Endothelial cell of umbilical vein (primary cell): ENCODE results near the gene IFIT3. TPM values are rescaled to one million over a fixed set of nuclear protein-coding genes. Genes with fewer than 3 reads are reported as not detected.

Experiments
- BruUV-seq: library from RNA; stranded (reverse); fragments of 400-500 nt; replicated peaks from 2 replicates; lab custom pipeline; 2021; lab: Mats Ljungman, UMichigan
- CTCF ChIA-PET: fragments of 300-600, 350-600 bp; sonication (Branson Sonifier 250); formaldehyde crosslinking; loops from one replicate; lab custom pipeline; 2021; ENCODE audit warnings: antibody characterized with exemption, inconsistent platforms; lab: Charles Lee
- POLR2A ChIA-PET: fragments of 300-600, 350-600 bp; sonication (Branson Sonifier 250); formaldehyde crosslinking; loops from one replicate; lab custom pipeline; 2021; ENCODE audit warnings: antibody characterized with exemption, inconsistent platforms; lab: Charles Lee
- DNase-seq: peaks from one replicate; pipeline ENCODE4 v3.0.0-alpha.2; 2011; ENCODE audit warnings: low read depth, low spot score
- FAIRE-seq: peaks from 2 replicates; lab custom pipeline; 2011; peaks lifted over from hg19 to GRCh38; lab: Jason Lieb, UNC
- H2AFZ ChIP-seq: 2 replicates; pipeline ENCODE4 v1.6.0; 2012; ENCODE audit warnings: low read depth, low read length, control low read depth, inconsistent platforms
- H3K27ac ChIP-seq: 2 replicates; pipeline ENCODE4 v1.5.1; 2011; ENCODE audit warnings: low read depth, mild to moderate bottlenecking, control low read depth, low read length, moderate library complexity; ENCODE audit not compliant: insufficient read depth
- H3K27me3 ChIP-seq, 2 experiments: 2 replicates each; pipeline versions ENCODE4 v1.6.0 to v1.6.1; 2011; ENCODE audit warnings: low read length in 2 of 2, mixed read lengths in 1 of 2; ENCODE audit not compliant: control insufficient read depth in 2 of 2, insufficient read depth in 2 of 2
- H3K36me3 ChIP-seq, 2 experiments: 2 replicates in 1 of 2; 3 replicates in 1 of 2; pipeline ENCODE4 v1.5.1; 2011; ENCODE audit warnings: low read length in 2 of 2, mild to moderate bottlenecking in 1 of 2, moderate library complexity in 1 of 2; ENCODE audit not compliant: control insufficient read depth in 2 of 2, insufficient read depth in 2 of 2; ENCODE audit errors: extremely low read depth in 1 of 2
- H3K4me1 ChIP-seq: 3 replicates; pipeline ENCODE4 v1.5.1; 2011; ENCODE audit warnings: mild to moderate bottlenecking, low read length; ENCODE audit not compliant: control insufficient read depth, insufficient read depth; ENCODE audit errors: extremely low read depth
- H3K4me2 ChIP-seq: 2 replicates; pipeline ENCODE4 v1.6.1; 2011; ENCODE audit warnings: low read length, control low read depth, mixed read lengths; ENCODE audit not compliant: insufficient read depth
- H3K4me3 ChIP-seq, 3 experiments: fragments of 200-600 bp in 1 of 3; sonication (generic), shearing (Covaris generic) in 1 of 3; replicated peaks in 1 of 3; 2 replicates each; pipeline ENCODE4 v1.5.1; 2011 to 2016; ENCODE audit warnings: control low read depth in 3 of 3, low read length in 3 of 3, mild to moderate bottlenecking in 2 of 3, inconsistent platforms in 1 of 3, low read depth in 1 of 3, moderate library complexity in 1 of 3; ENCODE audit not compliant: insufficient read depth in 1 of 3
- H3K79me2 ChIP-seq: 2 replicates; pipeline ENCODE4 v1.6.0; 2012; ENCODE audit warnings: low read length, inconsistent platforms; ENCODE audit not compliant: control insufficient read depth, insufficient read depth
- H3K9ac ChIP-seq: replicated peaks from 2 replicates; pipeline ENCODE3; 2011; ENCODE audit warnings: low read length, control low read depth; ENCODE audit not compliant: insufficient read depth; ENCODE audit errors: extremely low read depth
- H3K9me1 ChIP-seq: replicated peaks from 3 replicates; pipeline ENCODE4 v1.6.0; 2011; ENCODE audit warnings: mild to moderate bottlenecking, low read length; ENCODE audit not compliant: control insufficient read depth, insufficient read depth; ENCODE audit errors: extremely low read depth
- H3K9me3 ChIP-seq: replicated peaks from 2 replicates; pipeline ENCODE4 v1.5.1; 2012; ENCODE audit warnings: low read length, inconsistent platforms; ENCODE audit not compliant: control insufficient read depth, insufficient read depth
- H4K20me1 ChIP-seq: replicated peaks from 2 replicates; pipeline ENCODE3; 2011; ENCODE audit warnings: mild to moderate bottlenecking, low read length; ENCODE audit not compliant: control insufficient read depth, insufficient read depth; ENCODE audit errors: extremely low read depth
- EZH2 ChIP-seq: IDR thresholded peaks from 2 replicates; pipeline ENCODE4 v1.6.1; 2012; ENCODE audit warnings: borderline replicate concordance, low read depth, mild to moderate bottlenecking, moderate library complexity, low read length, inconsistent platforms; ENCODE audit not compliant: severe bottlenecking
- FOS ChIP-seq: IDR thresholded peaks from 2 replicates; pipeline ENCODE4 v1.6.1; 2011; ENCODE audit warnings: mild to moderate bottlenecking, low read length, moderate library complexity, borderline replicate concordance; ENCODE audit not compliant: insufficient read depth
- GATA2 ChIP-seq: IDR thresholded peaks from 2 replicates; pipeline ENCODE4 v1.7.0; 2011; ENCODE audit warnings: low read depth, mild to moderate bottlenecking, moderate library complexity, mixed read lengths, low read length; ENCODE audit not compliant: insufficient read length, insufficient read depth
- JUN ChIP-seq: IDR thresholded peaks from 2 replicates; pipeline ENCODE4 v1.6.1; 2011; ENCODE audit warnings: borderline replicate concordance, low read depth; ENCODE audit not compliant: insufficient read length, insufficient read depth
- MAX ChIP-seq: IDR thresholded peaks from 2 replicates; pipeline ENCODE4 v1.6.1; 2011; ENCODE audit not compliant: insufficient read depth, insufficient read length
- MYC ChIP-seq: IDR thresholded peaks from one replicate; pipeline ENCODE4 v1.6.1; 2011; ENCODE audit warnings: mild to moderate bottlenecking, low read depth, low read length
- POLR2A ChIP-seq: IDR thresholded peaks from 2 replicates; pipeline ENCODE4 v1.6.1; 2012; ENCODE audit warnings: low read depth, mild to moderate bottlenecking, control low read depth, low read length
- POLR2AphosphoS5 ChIP-seq: IDR thresholded peaks from 2 replicates; pipeline ENCODE4 v1.6.1; 2012; ENCODE audit warnings: low read depth, mild to moderate bottlenecking, control low read depth, low read length, moderate library complexity; ENCODE audit not compliant: insufficient read depth
- dilution Hi-C: fragments of 300-500 bp; cut with MboI; formaldehyde crosslinking; loops from one replicate; pipeline ENCODE4 v1.15.0; 2019; ENCODE audit warnings: low sequenced_read_pairs; ENCODE audit not compliant: extremely low pct_ligation_motif_present
- intact Hi-C: fragments of 100-400 bp; cut with micrococcal nuclease; formaldehyde crosslinking; loops from one replicate; pipeline ENCODE4 v1.10.0; 2022
- polyA plus RNA-seq, 4 experiments: library from polyadenylated mRNA; depleted of rRNA in 3 of 4; stranded (reverse) in 3 of 4; unstranded in 1 of 4; fragments of >200 nt; gene quantifications; 2 replicates each; pipeline versions ENCODE4 v1.2.1 to v1.2.3, GENCODE V29; 2011 to 2012; ENCODE audit warnings: missing spikeins in 1 of 4
- total RNA-seq: library from RNA; stranded (reverse); gene quantifications from 2 replicates; pipeline ENCODE4 v1.2.3, GENCODE V29; 2021

Gene IFIT3
- total and polyA plus RNA-seq, 2 donors (not counting 3 experiments of a cell fraction or from before 2014, with no cell fraction given), result 1.2 to 3.1 TPM

GRCh38 chr10:89278900-89279392 lies 48.9 kb upstream of the IFIT3 start:
- Histone ChIP-seq H3K36me3 (no peaks in the 10 kb centered on the region), H2AFZ (no peak overlapping the region), H3K4me3 (no peak overlapping the region), H3K79me2 (no peaks in the 10 kb centered on the region), H3K9me1 (no peaks in the 10 kb centered on the region), H3K27ac (no peak overlapping the region), H3K9me3 (no peaks in the 10 kb centered on the region), H3K27me3 (peaks cover 39 to 72% of the 10 kb centered on the region in 2 experiments), H3K4me1 (peaks cover 38% of the 10 kb centered on the region), H3K4me2 (peak overlapping the region; percentile 69), H4K20me1 (peaks cover 3% of the 10 kb centered on the region), H3K9ac (no peak overlapping the region)
- no TSS peak for BruUV-seq
- TF ChIP-seq EZH2, result no peak
- no peak for TF ChIP-seq POLR2A
- TF ChIP-seq POLR2AphosphoS5, result no peak
- TF ChIP-seq MAX, result no peak
- no peak for TF ChIP-seq GATA2
- intact Hi-C loops, result loop anchor here (1.0 to 10.0 kb wide), 7 partner anchors 22 to 426 kb away; partner anchors contain the start of genes FAS, IFIT5 and KIF20B
- dilution Hi-C loops, result no loop called here
- FAIRE-seq (no peak), DNase-seq (no peak)
- ChIA-PET POLR2A (no interaction called here), CTCF (interaction anchor here (0.7 to 6.3 kb wide), 4 partner anchors 23 to 696 kb away, joined by 3 to 31 read pairs (median 6); partner anchors contain the start of genes IFIT2 and RNLS)

GRCh38 chr10:89279421-89279869 lies 48.4 kb upstream of the IFIT3 start:
- ChIA-PET POLR2A (no interaction called here), CTCF (interaction anchor here (0.8 to 6.3 kb wide), 3 partner anchors 22 to 696 kb away, joined by 3 to 31 read pairs (median 10); partner anchors contain the start of genes IFIT2 and RNLS)
- Histone ChIP-seq H3K36me3 (no peaks in the 10 kb centered on the region), H3K9me3 (no peaks in the 10 kb centered on the region), H3K27me3 (peaks cover 39 to 71% of the 10 kb centered on the region in 2 experiments), H3K4me3 (no peak overlapping the region), H3K9ac (no peak overlapping the region), H3K9me1 (no peaks in the 10 kb centered on the region), H3K79me2 (no peaks in the 10 kb centered on the region), H3K27ac (no peak overlapping the region), H3K4me1 (peaks cover 38% of the 10 kb centered on the region), H4K20me1 (peaks cover 3% of the 10 kb centered on the region), H2AFZ (no peak overlapping the region), H3K4me2 (peak overlapping the region; percentile 69)
- intact Hi-C loops, result loop anchor here (1.0 to 10.0 kb wide), 6 partner anchors 21 to 425 kb away; partner anchors contain the start of genes FAS and KIF20B
- TF ChIP-seq MAX (no peak), FOS (peak; percentile 40), JUN (peak; percentile 14), MYC (no peak), GATA2 (peak; percentile 72), POLR2AphosphoS5 (peak; percentile 59)
- BruUV-seq, result no TSS peak
- dilution Hi-C loops, result no loop called here
- FAIRE-seq (peak; percentile 80), DNase-seq (peak; percentile 93)
